Mononuclear cell (primary cell): ENCODE results near the gene ANKRD11. TPM values are rescaled to one million over a fixed set of nuclear protein-coding genes. Genes with fewer than 3 reads are reported as not detected.

Experiments
- H3K27me3 ChIP-seq: 2 replicates; pipeline ENCODE4 v1.6.0; 2011; ENCODE audit warnings: low read length, control low read depth; ENCODE audit not compliant: insufficient read depth
- H3K4me1 ChIP-seq: 2 replicates; pipeline ENCODE4 v1.5.1; 2011; ENCODE audit warnings: mild to moderate bottlenecking, low read length, control low read depth; ENCODE audit not compliant: insufficient read depth
- H3K4me3 ChIP-seq: 2 replicates; pipeline ENCODE4 v1.5.1; 2011; ENCODE audit warnings: mild to moderate bottlenecking, low read length, moderate library complexity
- H3K9me3 ChIP-seq: 2 replicates; pipeline ENCODE4 v1.5.1; 2011; ENCODE audit warnings: low read depth, mild to moderate bottlenecking, control low read depth, low read length
- total RNA-seq: library from RNA; depleted of rRNA; stranded (reverse); fragments of >200 nt; gene quantifications from one replicate; pipeline ENCODE4 v1.2.3, GENCODE V29; 2012

The ANKRD11 gene
- total RNA-seq, 1 donor, result 110 TPM

- H3K4me1 ChIP-seq, result peaks cover 62% of the 10 kb centered on the region
These were observed 139.5 kb downstream of the ANKRD11 start for GRCh38 chr16:89350701-89351380.

GRCh38 chr16:89349947-89350633, 140.3 kb downstream of the ANKRD11 start:
- Histone ChIP-seq H3K9me3 (no peaks in the 10 kb centered on the region), H3K4me1 (peaks cover 55% of the 10 kb centered on the region), H3K4me3 (no peak overlapping the region), H3K27me3 (no peaks in the 10 kb centered on the region)

More at GRCh38 chr16:89350701-89351380, 139.5 kb downstream of the ANKRD11 start:
- H3K9me3 ChIP-seq, result no peaks in the 10 kb centered on the region
- no peaks in the 10 kb centered on the region for H3K27me3 ChIP-seq
- H3K4me3 ChIP-seq, result no peak overlapping the region

- Histone ChIP-seq H3K4me1 (peaks cover 36% of the 10 kb centered on the region), H3K4me3 (no peak overlapping the region), H3K27me3 (no peaks in the 10 kb centered on the region), H3K9me3 (no peaks in the 10 kb centered on the region)
These were observed 142.6 kb downstream of the ANKRD11 start for GRCh38 chr16:89347807-89348206.

DNA sequence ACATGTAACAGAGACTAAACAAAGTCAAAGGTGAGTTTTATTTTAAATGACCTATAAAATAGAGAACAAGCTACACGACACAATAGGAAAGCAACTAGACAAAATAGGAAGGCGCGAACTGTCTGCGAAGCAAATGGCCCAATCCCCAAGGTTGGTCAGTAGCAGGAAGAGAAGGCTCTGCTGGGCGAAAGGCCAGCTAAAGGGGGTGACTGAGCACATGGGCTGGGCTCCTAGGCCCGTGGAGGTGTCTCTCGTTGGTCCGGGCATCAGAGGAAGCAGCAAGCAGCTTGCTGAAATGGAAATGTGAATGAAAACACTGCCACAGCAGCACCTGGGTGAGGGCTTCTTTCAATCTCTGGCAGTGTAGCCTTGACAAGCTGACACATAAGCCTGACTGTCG, 143.5 kb downstream of the ANKRD11 start:
- Histone ChIP-seq H3K9me3 (no peaks in the 10 kb centered on the region), H3K4me1 (peaks cover 27% of the 10 kb centered on the region), H3K4me3 (no peak overlapping the region), H3K27me3 (no peaks in the 10 kb centered on the region)

- Histone ChIP-seq H3K9me3 (no peaks in the 10 kb centered on the region), H3K4me3 (no peak overlapping the region), H3K4me1 (peaks cover 17% of the 10 kb centered on the region), H3K27me3 (no peaks in the 10 kb centered on the region)
These were observed 144.7 kb downstream of the ANKRD11 start for GRCh38 chr16:89345642-89346150.

DNA sequence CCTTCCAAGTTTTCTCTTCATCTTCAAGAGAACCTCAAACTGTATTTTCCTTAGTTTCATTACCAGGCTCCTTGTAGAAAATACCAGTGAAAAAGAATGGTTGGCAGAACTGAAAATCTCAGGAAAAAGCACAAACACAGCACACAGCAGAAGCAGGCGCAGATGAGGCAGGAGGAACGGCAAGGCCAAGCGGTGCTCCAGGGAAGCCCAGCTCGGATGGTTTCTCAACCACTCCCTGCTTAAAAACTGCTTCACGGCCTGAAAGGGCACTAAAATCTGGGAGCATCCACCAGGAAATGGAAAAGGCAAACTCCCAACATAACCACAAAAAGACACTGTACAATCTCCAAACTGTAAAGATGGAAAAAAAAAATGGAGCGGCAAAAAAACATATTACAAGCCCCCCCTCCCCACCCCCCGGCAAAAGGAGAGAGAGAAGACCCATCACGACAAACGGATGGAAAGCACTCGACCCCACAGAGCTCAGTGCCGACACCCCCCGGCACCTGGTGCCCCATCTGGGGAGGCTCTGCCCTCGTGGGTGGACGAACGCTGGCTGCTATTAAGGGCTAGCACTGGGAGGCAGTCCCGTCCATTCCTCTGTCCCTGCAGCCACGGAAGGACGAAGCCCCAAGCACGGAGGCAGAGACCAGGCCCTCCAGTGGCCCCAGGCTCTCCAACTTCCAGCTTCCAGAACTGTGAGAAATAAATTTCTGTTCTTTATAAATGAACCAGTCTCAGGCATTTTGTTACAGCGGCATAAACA, 145.3 kb downstream of the ANKRD11 start:
- Histone ChIP-seq H3K4me3 (no peak overlapping the region), H3K4me1 (peaks cover 13% of the 10 kb centered on the region), H3K27me3 (no peaks in the 10 kb centered on the region), H3K9me3 (no peaks in the 10 kb centered on the region)

DNA sequence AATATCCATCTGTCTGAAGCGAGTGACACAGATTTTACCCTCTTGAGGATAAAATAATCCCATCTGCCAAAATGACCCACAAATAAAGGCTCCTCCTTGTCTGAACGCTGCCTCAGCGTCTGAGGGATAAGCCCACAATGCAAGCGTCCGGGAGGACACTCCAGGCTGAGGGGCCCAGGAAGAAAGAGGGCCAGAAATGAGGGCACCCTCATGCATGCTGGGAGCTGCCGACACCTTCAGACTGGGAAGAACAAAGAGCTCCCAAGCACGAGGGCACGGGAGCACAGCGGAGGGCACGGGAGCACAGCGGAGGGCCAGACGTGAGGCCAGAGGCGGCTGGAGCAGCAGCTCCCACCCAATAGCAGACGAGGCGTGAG, 145.9 kb downstream of the ANKRD11 start:
- no peaks in the 10 kb centered on the region for H3K27me3 ChIP-seq
- H3K9me3 ChIP-seq, result no peaks in the 10 kb centered on the region
- no peak overlapping the region for H3K4me3 ChIP-seq
- H3K4me1 ChIP-seq, result peaks cover 14% of the 10 kb centered on the region

GRCh38 chr16:89343501-89344457, 146.6 kb downstream of the ANKRD11 start:
- Histone ChIP-seq H3K4me3 (no peak overlapping the region), H3K9me3 (no peaks in the 10 kb centered on the region), H3K4me1 (peaks cover 19% of the 10 kb centered on the region), H3K27me3 (no peaks in the 10 kb centered on the region)

DNA sequence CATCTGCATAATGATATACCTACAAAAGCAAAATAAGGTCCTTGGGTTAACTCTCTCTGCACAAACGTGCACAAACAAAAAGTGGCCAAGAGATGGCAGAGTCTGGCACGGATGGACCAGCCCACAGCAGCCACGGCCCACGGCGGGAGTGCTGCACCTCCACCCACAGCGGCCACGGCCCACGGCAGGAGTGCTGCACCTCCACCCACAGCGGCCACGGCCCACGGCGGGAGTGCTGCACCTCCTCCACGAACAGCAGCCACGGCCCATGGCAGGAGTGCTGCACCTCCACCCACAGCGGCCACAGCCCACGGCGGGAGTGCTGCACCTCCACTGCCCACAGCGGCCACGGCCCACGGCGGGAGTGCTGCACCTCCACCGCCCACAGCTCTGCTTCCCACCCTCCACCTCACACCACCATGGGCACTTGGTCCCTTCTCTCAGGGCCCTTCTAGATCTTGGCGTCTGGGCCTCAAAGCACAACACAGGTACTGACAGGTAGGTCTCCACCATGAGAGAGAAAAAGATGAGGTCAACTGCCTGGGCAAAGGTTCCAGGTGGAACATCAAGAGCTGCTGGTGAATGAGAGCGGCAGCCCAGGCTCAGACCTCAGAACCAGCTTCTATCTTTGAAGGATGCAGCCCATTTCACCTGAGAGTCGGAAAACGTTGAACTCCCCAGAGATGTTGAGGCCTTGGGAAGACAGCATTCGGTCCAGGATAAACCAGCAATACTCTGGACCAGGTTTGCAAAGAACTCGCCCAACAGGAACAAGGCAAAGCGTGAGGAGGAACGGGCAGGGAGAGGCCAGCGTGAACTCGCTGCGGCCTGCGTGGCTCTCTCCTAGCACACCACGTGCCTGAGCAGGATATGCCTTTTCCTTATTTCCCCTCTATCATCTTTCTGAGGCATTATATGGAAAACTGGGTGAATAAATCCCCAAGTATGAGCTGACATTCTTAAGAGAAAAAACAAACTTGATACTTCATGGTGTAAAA, 148.4 kb downstream of the ANKRD11 start:
- H3K4me3 ChIP-seq, result no peak overlapping the region
- no peaks in the 10 kb centered on the region for H3K27me3 ChIP-seq
- H3K9me3 ChIP-seq, result no peaks in the 10 kb centered on the region
- H3K4me1 ChIP-seq, result peaks cover 24% of the 10 kb centered on the region

DNA sequence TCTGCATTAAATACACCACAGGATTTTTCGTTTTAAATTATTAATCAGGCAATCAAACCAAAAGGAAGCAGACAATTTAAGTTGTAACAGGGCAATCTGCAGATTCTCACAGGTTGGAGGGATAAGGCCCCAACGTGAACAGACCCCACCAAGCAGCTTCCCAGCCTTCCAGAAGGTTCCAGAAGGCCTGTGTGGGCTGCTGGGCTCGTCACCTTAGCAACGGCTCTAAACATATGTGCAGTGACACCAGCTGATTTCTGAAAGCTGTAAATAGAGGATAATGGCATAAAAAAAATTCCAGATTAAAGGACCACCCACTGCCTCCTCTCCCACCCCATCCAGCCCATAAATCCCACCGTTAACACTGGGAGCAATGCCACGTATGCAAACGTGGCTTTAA, 149.1 kb downstream of the ANKRD11 start:
- no peaks in the 10 kb centered on the region for H3K27me3 ChIP-seq
- no peaks in the 10 kb centered on the region for H3K9me3 ChIP-seq
- H3K4me1 ChIP-seq, result peaks cover 25% of the 10 kb centered on the region
- H3K4me3 ChIP-seq, result no peak overlapping the region

- no peaks in the 10 kb centered on the region for H3K9me3 ChIP-seq
- peaks cover 49% of the 10 kb centered on the region for H3K4me1 ChIP-seq
- no peaks in the 10 kb centered on the region for H3K27me3 ChIP-seq
- H3K4me3 ChIP-seq, result no peak overlapping the region
These were observed 151.5 kb downstream of the ANKRD11 start for GRCh38 chr16:89338863-89339262.

DNA sequence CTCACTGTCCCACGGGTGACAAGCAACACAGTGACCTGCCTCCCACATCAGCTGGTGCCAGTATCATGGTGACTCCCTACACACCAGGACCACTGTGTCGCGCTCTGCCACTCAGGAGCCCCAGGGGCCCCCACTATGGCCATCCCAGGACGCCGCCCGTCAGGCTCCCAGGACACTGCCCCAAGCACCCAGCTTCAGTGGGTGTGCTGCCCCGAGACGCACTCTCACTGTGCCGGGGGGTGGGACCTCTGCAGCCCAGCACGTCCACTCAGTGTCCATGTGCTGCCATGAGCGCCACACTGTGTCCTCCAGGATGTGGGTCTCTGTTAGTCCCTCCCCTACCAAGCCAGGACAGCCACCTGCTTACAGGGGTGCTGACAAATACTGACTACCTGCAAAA, 152.4 kb downstream of the ANKRD11 start:
- no peaks in the 10 kb centered on the region for H3K9me3 ChIP-seq
- no peak overlapping the region for H3K4me3 ChIP-seq
- H3K4me1 ChIP-seq, result peaks cover 55% of the 10 kb centered on the region
- no peaks in the 10 kb centered on the region for H3K27me3 ChIP-seq

GRCh38 chr16:89335803-89336485, 154.4 kb downstream of the ANKRD11 start:
- no peak overlapping the region for H3K4me3 ChIP-seq
- no peaks in the 10 kb centered on the region for H3K27me3 ChIP-seq
- H3K4me1 ChIP-seq, result peaks cover 73% of the 10 kb centered on the region
- H3K9me3 ChIP-seq, result no peaks in the 10 kb centered on the region
